GM19438 (cell line): ENCODE data around the gene SCN5A.
"Not testable (repeated sequence)": the region's sequence is repeated elsewhere in the genome, so short reads cannot be mapped to it uniquely, and the experiment has no call there.

Source experiments
- ATAC-seq: cut with Tn5 transposase; IDR thresholded peaks from one replicate; pipeline ENCODE4 v1.9.1; 2021; ENCODE audit warnings: low read depth; ENCODE audit not compliant: unreplicated experiment

SCN5A gene

DNA sequence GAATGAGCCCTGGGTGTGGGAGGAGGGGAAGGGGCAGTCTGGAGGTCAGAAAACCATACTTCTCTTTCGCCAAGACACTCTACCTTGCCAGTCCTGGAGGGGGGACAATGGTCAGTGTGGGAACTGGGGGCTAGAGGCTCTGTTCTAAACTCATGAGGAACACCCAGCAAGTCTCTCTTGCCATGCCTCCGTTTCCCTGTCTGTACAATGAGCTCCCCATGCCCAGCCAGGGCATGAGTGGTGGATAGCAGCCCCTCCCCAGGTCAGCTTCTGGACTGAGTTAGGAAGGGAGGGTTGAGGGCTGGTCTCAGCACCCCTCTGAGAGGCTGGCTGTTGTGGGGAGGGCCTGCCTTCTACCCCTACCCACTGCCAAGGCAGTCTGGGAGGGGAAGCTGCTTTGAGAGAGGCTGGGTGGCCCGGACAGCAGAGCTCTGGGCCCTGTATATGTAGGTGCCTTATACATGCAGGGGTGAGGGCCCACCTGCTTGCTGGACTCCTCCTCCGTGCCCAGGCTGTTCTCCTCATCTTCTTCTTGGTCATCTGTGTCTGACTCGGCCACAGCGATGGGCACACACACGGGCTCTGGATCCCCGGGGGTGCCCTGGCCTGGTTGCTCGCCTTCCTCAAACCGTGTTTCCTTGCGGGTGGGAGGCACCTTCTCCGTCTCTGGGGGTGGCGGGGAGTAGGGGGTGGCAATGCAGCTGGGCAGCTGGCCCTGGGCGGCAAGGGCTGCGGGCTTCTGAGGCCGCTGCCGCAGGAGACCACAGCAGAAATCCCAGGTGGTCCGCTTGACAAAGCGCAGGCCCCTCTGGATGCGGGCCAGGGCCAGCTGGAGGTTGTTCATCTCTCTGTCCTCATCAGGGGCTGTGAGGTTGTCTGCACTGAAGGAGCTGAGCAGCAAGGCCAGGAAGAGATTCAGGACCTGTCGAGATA lies 68.8 kb downstream of the SCN5A start:
- ATAC-seq = no peak

- ATAC-seq = no peak
Measured at GRCh38 chr3:38579551-38580449, 69.7 kb downstream of the SCN5A start.

DNA sequence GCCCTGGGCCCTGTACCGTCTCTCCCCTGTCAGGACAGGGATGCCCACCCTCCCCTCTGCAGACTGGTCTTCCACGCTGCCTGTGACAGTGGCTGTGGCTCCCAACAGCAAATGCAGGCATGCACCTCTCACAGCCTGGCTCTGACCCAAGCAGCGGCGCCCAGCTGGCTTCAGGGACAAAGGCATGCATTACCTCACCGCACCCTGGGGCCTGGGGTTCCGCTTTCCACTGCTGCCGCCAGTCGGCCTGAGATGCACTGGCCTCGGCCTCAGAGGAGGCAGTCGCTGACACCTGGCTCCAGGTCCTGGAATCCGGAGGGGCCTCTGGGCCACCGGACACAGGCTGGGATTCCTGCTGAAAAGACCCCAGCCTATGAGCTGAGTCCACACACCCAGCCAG lies 70.3 kb downstream of the SCN5A start:
- ATAC-seq = no peak

DNA sequence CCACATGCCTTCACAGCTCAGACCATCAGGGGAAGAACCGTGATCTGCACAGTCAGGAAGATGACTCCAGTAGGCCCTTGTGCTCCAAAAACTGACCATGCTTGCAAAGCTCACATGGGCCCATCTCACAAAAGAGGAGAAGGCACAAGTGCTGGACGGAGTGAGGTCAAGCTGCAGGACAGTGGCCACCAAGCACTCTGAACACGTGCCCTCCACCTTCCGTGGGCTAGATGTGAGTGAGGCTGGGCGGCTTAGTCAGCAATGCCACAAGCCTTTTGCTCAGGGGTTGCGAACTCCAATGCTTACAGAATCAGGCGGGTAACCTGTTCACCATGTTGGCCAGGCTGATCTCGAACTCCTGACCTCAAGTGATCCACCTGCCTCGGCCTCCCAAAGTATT lies 70.9 kb downstream of the SCN5A start:
- no peak for ATAC-seq

DNA sequence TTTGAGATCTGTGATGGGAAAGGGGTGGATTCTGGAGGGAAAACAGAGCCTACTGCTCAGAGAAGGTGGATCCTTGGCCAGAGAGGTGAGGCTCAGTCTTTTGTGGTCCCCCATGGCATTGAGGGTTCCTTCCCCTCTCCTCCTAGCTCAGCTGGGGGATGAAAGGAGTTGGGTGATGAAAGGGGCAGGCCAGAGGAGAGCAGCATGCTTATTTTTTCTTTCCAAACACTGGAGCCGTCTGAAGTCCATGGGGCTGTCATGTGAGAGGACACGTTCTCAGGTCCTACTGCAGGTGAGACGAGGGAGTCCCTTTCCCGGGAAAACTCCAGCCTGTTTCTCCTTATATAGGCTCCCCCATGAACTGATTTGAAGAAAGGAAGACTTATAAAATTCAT lies 71.4 kb downstream of the SCN5A start:
- no peak for ATAC-seq

DNA sequence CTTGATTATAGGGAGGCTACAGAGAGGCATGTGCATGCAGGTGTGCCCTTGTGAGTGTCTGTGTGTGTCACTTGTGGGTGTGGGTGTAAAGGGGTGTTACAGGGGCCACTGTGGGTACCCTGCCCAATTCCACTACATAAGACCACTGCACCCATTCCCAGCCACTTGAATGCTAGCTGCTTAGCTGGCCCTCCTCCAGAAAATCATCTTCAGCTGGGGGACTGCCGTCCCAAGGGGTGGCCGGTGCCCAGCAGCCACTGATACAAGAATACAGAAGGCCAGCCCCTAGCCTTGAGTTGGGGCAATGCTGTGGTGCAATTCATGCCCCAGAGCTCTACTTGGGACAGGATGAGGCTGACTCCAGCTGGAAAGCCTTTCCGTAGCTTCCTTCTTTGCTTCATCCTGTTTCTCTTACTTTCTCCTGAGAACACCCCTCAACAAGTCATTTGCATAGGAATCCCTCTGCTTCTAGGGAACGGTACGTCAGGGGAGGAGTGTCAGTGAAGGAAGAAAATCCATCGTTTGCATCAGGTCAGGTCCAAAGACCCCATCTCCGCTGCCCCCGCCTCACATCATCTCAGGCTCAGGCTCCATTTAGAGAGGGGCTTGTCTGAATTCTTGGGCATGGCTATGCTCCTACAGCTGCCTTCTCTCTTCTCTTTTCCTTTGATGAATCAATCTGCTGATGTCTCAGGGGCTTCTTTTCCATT lies 72.0 kb downstream of the SCN5A start:
- ATAC-seq = no peak

GRCh38 chr3:38576526-38577370 lies 72.7 kb downstream of the SCN5A start:
- ATAC-seq = no peak

- no peak for ATAC-seq
Measured at GRCh38 chr3:38576131-38576525, 73.4 kb downstream of the SCN5A start.

- no peak for ATAC-seq
Measured at GRCh38 chr3:38575279-38575843, 74.1 kb downstream of the SCN5A start.

GRCh38 chr3:38574411-38575278 lies 74.8 kb downstream of the SCN5A start:
- no peak for ATAC-seq

DNA sequence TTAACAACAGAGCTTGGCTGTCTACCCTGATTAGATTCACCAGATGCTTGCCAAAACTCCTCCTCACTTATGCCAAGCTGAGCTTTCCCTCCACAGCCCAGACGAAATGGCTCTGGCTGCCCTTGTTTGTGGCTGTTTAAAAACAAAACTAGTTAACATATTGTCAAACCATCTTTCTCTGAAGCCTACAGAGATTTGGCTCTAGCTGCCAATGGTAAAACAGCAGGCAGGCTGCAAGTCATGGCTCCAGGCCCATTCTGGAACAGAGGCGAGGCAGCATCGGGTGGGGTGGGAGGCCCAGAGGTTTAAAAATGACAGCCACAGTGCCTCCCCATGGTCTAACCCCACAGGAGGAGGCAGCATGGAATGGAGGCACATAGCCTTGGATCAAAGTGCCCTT lies 75.9 kb downstream of the SCN5A start:
- ATAC-seq = no peak

GRCh38 chr3:38573111-38573510 lies 76.4 kb downstream of the SCN5A start:
- no peak for ATAC-seq

DNA sequence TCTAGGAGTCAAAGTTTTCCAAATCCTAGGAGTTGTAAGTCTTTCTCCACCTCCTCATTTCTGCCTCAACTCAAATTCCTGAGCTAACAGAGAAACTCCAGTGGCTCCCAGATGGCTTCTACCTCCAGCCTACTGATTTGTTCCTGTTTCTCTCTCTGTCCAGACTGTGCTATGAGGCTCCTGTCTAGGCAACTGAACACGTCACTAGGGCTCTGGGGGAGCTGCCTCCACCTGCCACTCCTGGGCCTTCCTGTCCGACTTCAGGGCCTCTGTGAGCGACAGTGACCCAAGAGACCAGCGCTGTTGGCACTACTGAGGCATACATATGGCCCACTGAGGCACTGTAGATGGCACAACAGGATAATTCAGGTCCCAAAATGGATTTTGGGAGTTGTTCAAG lies 82.0 kb downstream of the SCN5A start:
- no peak for ATAC-seq

DNA sequence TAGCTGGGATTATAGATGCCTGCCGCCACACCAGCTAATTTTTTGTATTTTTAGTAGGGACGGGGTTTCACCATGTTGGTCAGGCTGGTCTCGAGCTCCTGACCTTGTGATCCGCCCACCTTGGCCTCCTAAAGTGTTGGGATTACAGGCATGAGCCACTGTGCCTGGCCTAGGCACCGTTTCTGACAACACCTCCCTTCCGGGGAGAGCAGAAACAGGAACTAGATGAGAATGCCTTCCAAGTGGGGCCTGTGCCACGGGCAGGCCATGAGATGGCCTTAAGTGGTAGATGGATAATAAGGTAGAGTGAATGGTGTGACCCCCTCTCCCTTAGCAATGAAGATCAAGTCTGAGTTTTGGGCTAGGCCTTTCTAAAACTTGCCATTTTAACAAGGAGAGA lies 82.7 kb downstream of the SCN5A start:
- not testable (repeated sequence) for ATAC-seq

DNA sequence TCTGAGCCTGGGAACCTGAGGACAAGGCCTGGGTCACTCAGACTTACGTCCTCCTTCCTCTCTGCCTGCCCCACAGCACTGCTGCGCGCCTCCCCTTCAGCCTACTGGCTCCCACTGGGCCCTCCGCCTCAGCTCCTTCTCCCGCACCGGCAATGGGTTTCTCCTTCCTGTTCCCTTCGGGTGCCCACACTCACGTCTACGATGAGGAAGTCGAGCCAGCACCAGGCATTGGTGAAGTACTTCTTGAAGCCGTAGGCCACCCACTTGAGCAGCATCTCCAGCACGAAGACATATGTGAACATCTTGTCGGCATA lies 83.3 kb downstream of the SCN5A start:
- ATAC-seq = no peak

- no peak for ATAC-seq
Measured at GRCh38 chr3:38565339-38566214, 83.9 kb downstream of the SCN5A start.

DNA sequence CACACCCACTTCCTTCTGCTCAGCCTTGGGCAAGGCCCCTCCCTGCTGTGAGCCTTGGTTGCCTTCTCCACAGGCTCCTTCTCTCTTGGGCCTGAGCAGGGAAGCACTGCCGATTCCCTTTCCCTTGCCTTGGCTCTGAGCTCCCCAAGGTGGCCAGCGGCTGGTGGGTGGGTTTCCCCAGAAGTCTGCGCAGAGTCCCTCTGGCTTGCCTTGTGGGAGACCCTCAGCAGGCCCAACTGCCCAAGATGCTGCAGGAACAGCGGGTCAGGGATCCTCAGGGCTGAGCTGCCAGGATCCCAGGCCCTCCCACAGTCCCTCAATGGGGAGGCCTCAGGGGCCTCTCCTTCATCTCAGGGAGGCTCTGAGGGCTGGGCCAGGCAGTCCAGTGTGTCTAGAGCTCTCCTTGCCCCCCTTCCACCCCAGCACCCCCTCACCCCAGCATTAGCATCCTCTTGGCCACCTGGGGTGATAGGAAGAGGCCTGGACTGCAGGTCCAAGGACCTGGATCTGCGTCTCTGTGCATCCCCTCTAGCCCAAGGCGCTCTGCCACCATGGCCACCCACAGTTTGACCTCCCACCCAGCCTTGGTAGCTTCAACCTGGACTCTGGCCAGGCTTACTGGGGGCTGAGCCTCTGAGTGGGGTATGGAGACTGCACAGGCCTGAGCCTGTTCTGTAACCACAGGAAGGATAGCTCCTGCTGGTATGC lies 84.7 kb downstream of the SCN5A start:
- no peak for ATAC-seq
